K562 (cell line): ENCODE measurements around the gene MYBPC3. TPM values are rescaled to one million over a fixed set of nuclear protein-coding genes. Genes with fewer than 3 reads are reported as not detected.

Experiments used
- ARID2 ChIP-seq: fragments of 450-650 bp; IDR thresholded peaks from 2 replicates; pipeline ENCODE4 v1.6.1; 2017; ENCODE audit warnings: antibody characterized with exemption, mild to moderate bottlenecking
- BRD4 ChIP-seq: fragments of 200-600 bp; sonication (generic); IDR thresholded peaks from 2 replicates; pipeline ENCODE4 v1.6.1; 2017; ENCODE audit warnings: inconsistent platforms
- BRF1 ChIP-seq: IDR thresholded peaks from 3 replicates; pipeline ENCODE4 v1.6.1; 2011; ENCODE audit warnings: borderline replicate concordance, mild to moderate bottlenecking; ENCODE audit not compliant: insufficient read length; ENCODE audit errors: extremely low read depth
- CBX1 ChIP-seq: sonication (generic); IDR thresholded peaks from 2 replicates; pipeline ENCODE4 v1.6.1; 2016; ENCODE audit warnings: antibody characterized with exemption, low read depth, mild to moderate bottlenecking
- EHMT2 ChIP-seq: fragments of 450-650 bp; IDR thresholded peaks from 2 replicates; pipeline ENCODE4 v1.6.1; 2018; ENCODE audit warnings: antibody characterized with exemption
- HNRNPUL1 ChIP-seq: fragments of 200-400 bp; formaldehyde crosslinking; IDR thresholded peaks from 2 replicates; pipeline ENCODE4 v1.6.1; 2017; ENCODE audit warnings: low read length
- MAFF ChIP-seq: IDR thresholded peaks from 2 replicates; pipeline ENCODE4 v1.6.1; 2012; ENCODE audit warnings: low read length, improper control_type of control experiment
- NCOA1 ChIP-seq: fragments of 450-650 bp; IDR thresholded peaks from 2 replicates; pipeline ENCODE4 v1.6.1; 2016; ENCODE audit warnings: low read depth
- NCOA4 ChIP-seq: fragments of 450-650 bp; IDR thresholded peaks from 2 replicates; pipeline ENCODE4 v1.6.1; 2018; ENCODE audit warnings: mild to moderate bottlenecking; ENCODE audit not compliant: partially characterized antibody
- NR4A1 ChIP-seq, 2 experiments: fragments of 250-450 bp in 1 of 2; fragments of 450-650 bp in 1 of 2; sonication (Bioruptor Pico) in 1 of 2; IDR thresholded peaks; 2 replicates each; pipeline versions ENCODE4 v1.4.0 to v1.6.1; 2016 to 2020; ENCODE audit warnings: mild to moderate bottlenecking in 2 of 2, missing compliant biosample characterization in 1 of 2, missing genetic modification characterization in 1 of 2, moderate library complexity in 1 of 2
- RBBP5 ChIP-seq: fragments of 200-600 bp; sonication (generic); IDR thresholded peaks from 2 replicates; pipeline ENCODE4 v1.6.1; 2012; ENCODE audit warnings: borderline replicate concordance, mild to moderate bottlenecking, low read length, control low read depth, inconsistent platforms; ENCODE audit not compliant: insufficient read depth, poor library complexity, severe bottlenecking
- SMARCB1 ChIP-seq: IDR thresholded peaks from 2 replicates; pipeline ENCODE4 v1.6.1; 2011; ENCODE audit warnings: improper control_type of control experiment, low read depth; ENCODE audit not compliant: insufficient read length
- TBL1XR1 ChIP-seq, 2 experiments: IDR thresholded peaks; 2 replicates each; pipeline ENCODE4 v1.6.1; 2012; ENCODE audit warnings: improper control_type of control experiment in 2 of 2, low read length in 2 of 2, mild to moderate bottlenecking in 1 of 2
- TEAD4 ChIP-seq, 2 experiments: sonication (generic) in 1 of 2; formaldehyde crosslinking in 1 of 2; IDR thresholded peaks; 2 replicates each; pipeline versions ENCODE4 v1.6.1 to v1.8.0; 2012 to 2022; ENCODE audit warnings: borderline replicate concordance in 1 of 2, inconsistent platforms in 1 of 2, low read length in 1 of 2, mild to moderate bottlenecking in 1 of 2, missing genetic modification reagents in 1 of 2
- ZBTB17 ChIP-seq: fragments of 450-650 bp; formaldehyde crosslinking; IDR thresholded peaks from 2 replicates; pipeline ENCODE4 v1.4.0; 2020; ENCODE audit warnings: mild to moderate bottlenecking
- ZNF224 ChIP-seq: sonication (generic); formaldehyde crosslinking; IDR thresholded peaks from 2 replicates; pipeline ENCODE4 v1.8.0; 2022; ENCODE audit warnings: mild to moderate bottlenecking, missing genetic modification reagents
- ZNF23 ChIP-seq: fragments of 250-450 bp; sonication (Bioruptor Pico); IDR thresholded peaks from 2 replicates; pipeline ENCODE4 v1.4.0; 2020; ENCODE audit warnings: mild to moderate bottlenecking
- ZNF239 ChIP-seq: fragments of 250-450 bp; sonication (Bioruptor Pico); IDR thresholded peaks from 2 replicates; pipeline ENCODE4 v1.4.0; 2020; ENCODE audit warnings: mild to moderate bottlenecking
- ZNF316 ChIP-seq: fragments of 450-650 bp; IDR thresholded peaks from 2 replicates; pipeline ENCODE4 v1.6.1; 2016
- ZNF766 ChIP-seq: fragments of 200-800 bp; sonication (Bioruptor generic); conservative IDR thresholded peaks from 2 replicates; pipeline ENCODE4 v1.6.1; 2016; ENCODE audit warnings: missing genetic modification characterization, missing compliant biosample characterization
- polyA plus RNA-seq, 8 experiments: library from polyadenylated mRNA; depleted of rRNA in 4 of 8; stranded (reverse) in 5 of 8; unstranded in 3 of 8; fragments of >200 nt; fragmentation: Nextera tagmentation in 2 of 8; fragmentation: Illumina TruSeq in 1 of 8; extraction: Ambion mirVana in 2 of 8; extraction: Trizol in 1 of 8; gene quantifications; 2 replicates each; pipeline versions ENCODE4 v1.2.1 to v1.2.3, GENCODE V29; 2011 to 2014; ENCODE audit warnings: inconsistent platforms in 1 of 8, missing spikeins in 1 of 8
- total RNA-seq, 7 experiments: library from RNA; depleted of rRNA in 6 of 7; stranded (reverse); fragments of >200 nt in 6 of 7; fragmentation: Illumina TruSeq in 2 of 7; extraction: Trizol in 2 of 7; gene quantifications; 2 replicates each; pipeline versions ENCODE4 v1.2.1 to v1.2.3, GENCODE V29; 2011 to 2021; ENCODE audit warnings: low replicate concordance in 1 of 7
- TF ChIP-seq, protein P1 (sequence below): IDR thresholded peaks from 2 replicates; pipeline ENCODE4 v1.6.1; 2012; ENCODE audit warnings: low read depth, low read length, improper control_type of control experiment, borderline replicate concordance
- TF ChIP-seq, protein P2 (sequence below): sonication (generic); formaldehyde crosslinking; IDR thresholded peaks from 2 replicates; pipeline ENCODE4 v1.9.0; 2022; ENCODE audit warnings: mild to moderate bottlenecking, missing genetic modification reagents
- TF ChIP-seq, protein P3 (sequence below): fragments of 450-650 bp; IDR thresholded peaks from 2 replicates; pipeline ENCODE4 v1.6.1; 2017; ENCODE audit warnings: antibody characterized with exemption, mild to moderate bottlenecking

MYBPC3 gene
- total and polyA plus RNA-seq, 9 of the 15 experiments (the other 6 are each of a cell fraction or from before 2014, with no cell fraction given): 0.01 TPM; not detected in 8

DNA sequence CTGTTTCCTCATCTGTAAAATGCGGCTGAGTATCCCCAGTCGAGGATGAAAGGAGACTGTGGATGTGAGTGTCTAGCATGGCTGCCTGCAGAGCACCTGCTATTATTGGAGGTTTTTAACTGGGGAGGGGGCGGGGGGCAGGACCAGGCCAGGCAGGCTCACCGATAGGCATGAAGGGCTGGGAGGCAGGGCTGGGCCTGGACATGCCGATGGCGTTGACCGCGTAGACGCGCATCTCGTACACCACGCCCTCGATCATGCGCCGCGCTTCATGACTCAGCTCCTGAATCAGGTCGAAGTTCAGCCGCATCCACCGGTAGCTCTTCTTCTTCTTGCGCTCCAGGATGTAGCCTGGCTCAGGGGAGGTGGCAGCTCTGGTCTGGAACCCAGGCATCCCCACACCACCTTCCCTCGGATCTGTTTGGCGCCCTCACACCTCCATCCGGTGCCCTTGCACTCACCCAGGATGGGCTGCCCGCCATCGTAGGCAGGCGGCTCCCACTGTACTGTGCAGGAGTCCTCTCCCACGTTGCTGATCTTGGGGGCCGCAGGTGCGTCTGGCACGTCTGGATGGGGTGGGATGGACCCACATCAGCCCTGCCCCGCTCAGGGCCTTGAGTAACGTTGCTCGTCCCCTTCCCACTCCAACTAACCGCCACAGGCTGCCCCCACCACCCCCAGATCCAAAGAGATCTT lies 15.1 kb downstream of the MYBPC3 start (continued):
- TF ChIP-seq RBBP5 (peak; percentile 27), ZNF239 (no peak), ZNF224 (CRISPR knock-in tag) (no peak), ARID2 (no peak), NCOA4 (no peak), CBX1 (no peak), EHMT2 (no peak), ZBTB17 (CRISPR knock-in tag) (no peak), ZNF23 (CRISPR knock-in tag) (no peak), BRD4 (no peak), SMARCB1 (no peak), BRF1 (no peak), TBL1XR1 (IDR thresholded peaks at IDR 0.05; ENCODE audit: low read length in 2 of 2) (no peak), ZNF316 (peak; percentile 64), NR4A1 (CRISPR knock-in tag; IDR thresholded peaks at IDR 0.05) (no peak), NR4A1 (tag; IDR thresholded peaks at IDR 0.05) (peak; percentile 24; the same call in 1 of the 2 replicates), MAFF (no peak), NCOA1 (no peak), HNRNPUL1 (no peak), TEAD4 (IDR thresholded peaks at IDR 0.05; ENCODE audit: low read length) (no peak), TEAD4 (CRISPR knock-in tag; IDR thresholded peaks at IDR 0.05; ENCODE audit: borderline replicate concordance) (no peak), ZNF766 (CRISPR knock-in tag) (0 out of 2 replicates have a peak, but pooled peaks have one; percentile 23)
- TF ChIP-seq, protein P1, sequence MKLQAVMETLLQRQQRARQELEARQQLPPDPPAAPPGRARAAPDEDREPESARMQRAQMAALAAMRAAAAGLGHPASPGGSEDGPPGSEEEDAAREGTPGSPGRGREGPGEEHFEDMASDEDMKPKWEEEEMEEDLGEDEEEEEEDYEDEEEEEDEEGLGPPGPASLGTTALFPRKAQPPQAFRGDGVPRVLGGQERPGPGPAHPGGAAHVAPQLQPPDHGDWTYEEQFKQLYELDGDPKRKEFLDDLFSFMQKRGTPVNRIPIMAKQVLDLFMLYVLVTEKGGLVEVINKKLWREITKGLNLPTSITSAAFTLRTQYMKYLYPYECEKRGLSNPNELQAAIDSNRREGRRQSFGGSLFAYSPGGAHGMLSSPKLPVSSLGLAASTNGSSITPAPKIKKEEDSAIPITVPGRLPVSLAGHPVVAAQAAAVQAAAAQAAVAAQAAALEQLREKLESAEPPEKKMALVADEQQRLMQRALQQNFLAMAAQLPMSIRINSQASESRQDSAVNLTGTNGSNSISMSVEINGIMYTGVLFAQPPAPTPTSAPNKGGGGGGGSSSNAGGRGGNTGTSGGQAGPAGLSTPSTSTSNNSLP: no peak
- TF ChIP-seq, protein P2, sequence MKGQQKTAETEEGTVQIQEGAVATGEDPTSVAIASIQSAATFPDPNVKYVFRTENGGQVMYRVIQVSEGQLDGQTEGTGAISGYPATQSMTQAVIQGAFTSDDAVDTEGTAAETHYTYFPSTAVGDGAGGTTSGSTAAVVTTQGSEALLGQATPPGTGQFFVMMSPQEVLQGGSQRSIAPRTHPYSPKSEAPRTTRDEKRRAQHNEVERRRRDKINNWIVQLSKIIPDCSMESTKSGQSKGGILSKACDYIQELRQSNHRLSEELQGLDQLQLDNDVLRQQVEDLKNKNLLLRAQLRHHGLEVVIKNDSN (CRISPR knock-in tag): peak; percentile 53
- TF ChIP-seq, protein P3, sequence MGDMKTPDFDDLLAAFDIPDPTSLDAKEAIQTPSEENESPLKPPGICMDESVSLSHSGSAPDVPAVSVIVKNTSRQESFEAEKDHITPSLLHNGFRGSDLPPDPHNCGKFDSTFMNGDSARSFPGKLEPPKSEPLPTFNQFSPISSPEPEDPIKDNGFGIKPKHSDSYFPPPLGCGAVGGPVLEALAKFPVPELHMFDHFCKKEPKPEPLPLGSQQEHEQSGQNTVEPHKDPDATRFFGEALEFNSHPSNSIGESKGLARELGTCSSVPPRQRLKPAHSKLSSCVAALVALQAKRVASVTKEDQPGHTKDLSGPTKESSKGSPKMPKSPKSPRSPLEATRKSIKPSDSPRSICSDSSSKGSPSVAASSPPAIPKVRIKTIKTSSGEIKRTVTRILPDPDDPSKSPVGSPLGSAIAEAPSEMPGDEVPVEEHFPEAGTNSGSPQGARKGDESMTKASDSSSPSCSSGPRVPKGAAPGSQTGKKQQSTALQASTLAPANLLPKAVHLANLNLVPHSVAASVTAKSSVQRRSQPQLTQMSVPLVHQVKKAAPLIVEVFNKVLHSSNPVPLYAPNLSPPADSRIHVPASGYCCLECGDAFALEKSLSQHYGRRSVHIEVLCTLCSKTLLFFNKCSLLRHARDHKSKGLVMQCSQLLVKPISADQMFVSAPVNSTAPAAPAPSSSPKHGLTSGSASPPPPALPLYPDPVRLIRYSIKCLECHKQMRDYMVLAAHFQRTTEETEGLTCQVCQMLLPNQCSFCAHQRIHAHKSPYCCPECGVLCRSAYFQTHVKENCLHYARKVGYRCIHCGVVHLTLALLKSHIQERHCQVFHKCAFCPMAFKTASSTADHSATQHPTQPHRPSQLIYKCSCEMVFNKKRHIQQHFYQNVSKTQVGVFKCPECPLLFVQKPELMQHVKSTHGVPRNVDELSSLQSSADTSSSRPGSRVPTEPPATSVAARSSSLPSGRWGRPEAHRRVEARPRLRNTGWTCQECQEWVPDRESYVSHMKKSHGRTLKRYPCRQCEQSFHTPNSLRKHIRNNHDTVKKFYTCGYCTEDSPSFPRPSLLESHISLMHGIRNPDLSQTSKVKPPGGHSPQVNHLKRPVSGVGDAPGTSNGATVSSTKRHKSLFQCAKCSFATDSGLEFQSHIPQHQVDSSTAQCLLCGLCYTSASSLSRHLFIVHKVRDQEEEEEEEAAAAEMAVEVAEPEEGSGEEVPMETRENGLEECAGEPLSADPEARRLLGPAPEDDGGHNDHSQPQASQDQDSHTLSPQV: no peak
